ENCODE measurements around the gene USP24.

DNA sequence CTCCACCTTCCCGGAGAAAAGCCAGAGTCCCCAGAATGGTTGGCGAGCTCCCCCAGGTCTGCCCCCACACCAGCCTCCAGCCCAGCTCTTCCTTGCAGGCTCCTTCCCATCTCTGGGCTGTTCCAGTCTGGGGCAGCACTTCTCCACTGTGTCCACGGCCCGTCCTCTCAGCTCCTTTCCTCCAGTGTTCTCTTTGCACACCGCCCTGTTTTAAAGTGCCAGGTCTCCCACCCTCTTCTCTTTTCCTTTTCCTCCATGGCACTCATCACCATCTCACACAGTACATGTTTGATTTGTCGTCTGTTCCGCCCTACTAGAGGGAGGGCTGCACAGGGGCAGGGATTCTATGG, 181.9 kb downstream of the USP24 start:
- TF ChIP-seq, protein P1, sequence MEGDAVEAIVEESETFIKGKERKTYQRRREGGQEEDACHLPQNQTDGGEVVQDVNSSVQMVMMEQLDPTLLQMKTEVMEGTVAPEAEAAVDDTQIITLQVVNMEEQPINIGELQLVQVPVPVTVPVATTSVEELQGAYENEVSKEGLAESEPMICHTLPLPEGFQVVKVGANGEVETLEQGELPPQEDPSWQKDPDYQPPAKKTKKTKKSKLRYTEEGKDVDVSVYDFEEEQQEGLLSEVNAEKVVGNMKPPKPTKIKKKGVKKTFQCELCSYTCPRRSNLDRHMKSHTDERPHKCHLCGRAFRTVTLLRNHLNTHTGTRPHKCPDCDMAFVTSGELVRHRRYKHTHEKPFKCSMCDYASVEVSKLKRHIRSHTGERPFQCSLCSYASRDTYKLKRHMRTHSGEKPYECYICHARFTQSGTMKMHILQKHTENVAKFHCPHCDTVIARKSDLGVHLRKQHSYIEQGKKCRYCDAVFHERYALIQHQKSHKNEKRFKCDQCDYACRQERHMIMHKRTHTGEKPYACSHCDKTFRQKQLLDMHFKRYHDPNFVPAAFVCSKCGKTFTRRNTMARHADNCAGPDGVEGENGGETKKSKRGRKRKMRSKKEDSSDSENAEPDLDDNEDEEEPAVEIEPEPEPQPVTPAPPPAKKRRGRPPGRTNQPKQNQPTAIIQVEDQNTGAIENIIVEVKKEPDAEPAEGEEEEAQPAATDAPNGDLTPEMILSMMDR (conservative IDR thresholded peaks at IDR 0.05; ENCODE audit: low read depth, low read length): no peak
- TF ChIP-seq EZH2 (IDR thresholded peaks at IDR 0.05; ENCODE audit: borderline replicate concordance, low read depth, low read length, poor library complexity, severe bottlenecking): no peak
